SU-DHL-6 (cell line): Measurements from ENCODE around the gene PPME1.

Experiments
- H2AFZ ChIP-seq: fragments of 200-600 bp; sonication (generic); 2 replicates; pipeline ENCODE4 v1.6.1; 2014; ENCODE audit warnings: low read depth, mild to moderate bottlenecking, moderate library complexity, mixed read lengths, antibody characterized with exemption, low read length; ENCODE audit not compliant: severe bottlenecking
- H3F3A ChIP-seq: fragments of 200-600 bp; shearing (Covaris generic); 2 replicates; pipeline ENCODE4 v1.6.0; 2016; ENCODE audit warnings: antibody characterized with exemption, mild to moderate bottlenecking; ENCODE audit not compliant: insufficient read depth
- H3K27ac ChIP-seq: fragments of 200-600 bp; sonication (generic); 2 replicates; pipeline ENCODE4 v1.5.1; 2016; ENCODE audit warnings: low read depth, mild to moderate bottlenecking, low read length, moderate library complexity, mixed read lengths
- H3K27me3 ChIP-seq: fragments of 200-600 bp; sonication (generic), shearing (Covaris generic); 2 replicates; pipeline ENCODE4 v1.6.0; 2014; ENCODE audit warnings: mild to moderate bottlenecking, low read length
- H3K36me3 ChIP-seq: fragments of 200-600 bp; sonication (generic); 2 replicates; pipeline ENCODE4 v1.6.1; 2014; ENCODE audit warnings: mild to moderate bottlenecking, low read length, mixed read lengths
- H3K4me2 ChIP-seq: fragments of 300-600, 200-600 bp; shearing (Covaris generic), sonication (generic); 2 replicates; pipeline ENCODE4 v1.6.0; 2014; ENCODE audit warnings: low read length, low read depth, mild to moderate bottlenecking; ENCODE audit not compliant: poor library complexity, severe bottlenecking
- H3K4me3 ChIP-seq: fragments of 200-600 bp; sonication (generic); 2 replicates; pipeline ENCODE4 v1.5.1; 2014; ENCODE audit warnings: antibody characterized with exemption, low read length, mild to moderate bottlenecking, mixed read lengths; ENCODE audit not compliant: insufficient read depth, poor library complexity, severe bottlenecking
- H3K79me2 ChIP-seq: fragments of 200-600 bp; sonication (generic); 2 replicates; pipeline ENCODE4 v1.6.1; 2014; ENCODE audit warnings: mild to moderate bottlenecking, low read length, moderate library complexity; ENCODE audit not compliant: insufficient read depth
- H3K9ac ChIP-seq: fragments of 200-600 bp; sonication (generic); 2 replicates; pipeline ENCODE4 v1.7.0; 2014; ENCODE audit warnings: mild to moderate bottlenecking, low read length
- H3K9me2 ChIP-seq: fragments of 200-600 bp; sonication (generic); replicated peaks from 2 replicates; pipeline ENCODE4 v1.6.1; 2014; ENCODE audit warnings: low read length; ENCODE audit not compliant: insufficient read depth
- H3K9me3 ChIP-seq: fragments of 200-600 bp; sonication (generic); 2 replicates; pipeline ENCODE4 v1.6.1; 2014; ENCODE audit warnings: low read length, mixed read lengths; ENCODE audit not compliant: insufficient read depth
- H4K20me1 ChIP-seq: fragments of 200-600 bp; sonication (generic); 2 replicates; pipeline ENCODE4 v1.6.1; 2014; ENCODE audit warnings: low read depth, mild to moderate bottlenecking, antibody characterized with exemption, low read length, moderate library complexity, mixed read lengths
- CTCF ChIP-seq: fragments of 200-600 bp; sonication (generic); IDR thresholded peaks from one replicate; pipeline ENCODE4 v1.5.1; 2017; ENCODE audit warnings: antibody characterized with exemption, mild to moderate bottlenecking, low read length, moderate library complexity; ENCODE audit not compliant: insufficient read depth, poor library complexity, severe bottlenecking
- EZH2phosphoT487 ChIP-seq: fragments of 200-600 bp; sonication (generic), shearing (Covaris generic); conservative IDR thresholded peaks from 2 replicates; pipeline ENCODE4 v1.6.1; 2018; ENCODE audit warnings: mild to moderate bottlenecking, antibody characterized with exemption, low read length, moderate library complexity, mixed read lengths

PPME1 gene

GRCh38 chr11:74248469-74248868 lies 77.4 kb downstream of the PPME1 start:
- Histone ChIP-seq H3K27ac (no peak overlapping the region), H3K36me3 (no peaks in the 10 kb centered on the region; the same call in 1 of the 2 replicates), H3K27me3 (no peaks in the 10 kb centered on the region), H3F3A (no peaks in the 10 kb centered on the region), H3K9me3 (no peaks in the 10 kb centered on the region), H3K4me3 (no peak overlapping the region), H2AFZ (no peak overlapping the region), H3K4me2 (no peak overlapping the region), H3K79me2 (no peaks in the 10 kb centered on the region), H3K9me2 (no peaks in the 10 kb centered on the region), H4K20me1 (no peaks in the 10 kb centered on the region), H3K9ac (no peak overlapping the region)
- TF ChIP-seq EZH2phosphoT487 (no peak), CTCF (no peak)

GRCh38 chr11:74249496-74249895 lies 78.4 kb downstream of the PPME1 start:
- TF ChIP-seq EZH2phosphoT487 (no peak), CTCF (no peak)
- Histone ChIP-seq H3F3A (no peaks in the 10 kb centered on the region), H3K27me3 (no peaks in the 10 kb centered on the region), H3K79me2 (no peaks in the 10 kb centered on the region), H2AFZ (no peak overlapping the region), H3K4me2 (no peak overlapping the region), H3K36me3 (no peaks in the 10 kb centered on the region; the same call in 1 of the 2 replicates), H3K9me3 (no peaks in the 10 kb centered on the region), H3K27ac (no peak overlapping the region), H3K9me2 (no peaks in the 10 kb centered on the region), H3K9ac (no peak overlapping the region), H4K20me1 (no peaks in the 10 kb centered on the region), H3K4me3 (no peak overlapping the region)

GRCh38 chr11:74253361-74253760 lies 82.3 kb downstream of the PPME1 start:
- no peaks in the 10 kb centered on the region for H3K9me2 ChIP-seq
- no peaks in the 10 kb centered on the region for H4K20me1 ChIP-seq
- TF ChIP-seq EZH2phosphoT487 (no peak), CTCF (no peak)
- no peak overlapping the region for H3K9ac ChIP-seq
- H3K4me2 ChIP-seq: no peak overlapping the region
- no peak overlapping the region for H3K27ac ChIP-seq
- no peaks in the 10 kb centered on the region for H3K9me3 ChIP-seq
- no peak overlapping the region for H3K4me3 ChIP-seq
- no peaks in the 10 kb centered on the region for H3K36me3 ChIP-seq
- H2AFZ ChIP-seq: no peak overlapping the region
- no peaks in the 10 kb centered on the region for H3K79me2 ChIP-seq
- no peaks in the 10 kb centered on the region for H3F3A ChIP-seq
- H3K27me3 ChIP-seq: no peaks in the 10 kb centered on the region
